T-helper 1 cell treated with Interleukin-12 subunit alpha and Interleukin-12 subunit beta and Interleukin-4 antibody, amounts not matched to agents 30 μg/mL and 1 μg/mL, for 36 hours (primary cell): Measurements from ENCODE around the gene CENPU.
A peak's percentile ranks its signal among the peaks of the same experiment; 100 is the strongest.
"Not testable (repeated sequence)": the region's sequence is repeated elsewhere in the genome, so short reads cannot be mapped to it uniquely, and the experiment has no call there.

ENCODE experiments used
- H3K27ac Mint-ChIP-seq: one replicate; pipeline ENCODE4 v1.8.0; 2021; ENCODE audit warnings: mild to moderate bottlenecking, mixed read lengths
- H3K27me3 Mint-ChIP-seq: one replicate; pipeline ENCODE4 v1.8.0; 2021; ENCODE audit warnings: low read depth, mixed read lengths
- H3K36me3 Mint-ChIP-seq: one replicate; pipeline ENCODE4 v1.8.0; 2021; ENCODE audit warnings: low read depth, mixed read lengths
- H3K4me1 Mint-ChIP-seq: one replicate; pipeline ENCODE4 v1.8.0; 2021; ENCODE audit warnings: low read depth, mixed read lengths
- H3K4me3 Mint-ChIP-seq: one replicate; pipeline ENCODE4 v1.8.0; 2021; ENCODE audit warnings: mild to moderate bottlenecking, moderate library complexity, mixed read lengths
- H3K9me3 Mint-ChIP-seq: one replicate; pipeline ENCODE4 v1.8.0; 2021; ENCODE audit warnings: mixed read lengths

CENPU gene, protein sequence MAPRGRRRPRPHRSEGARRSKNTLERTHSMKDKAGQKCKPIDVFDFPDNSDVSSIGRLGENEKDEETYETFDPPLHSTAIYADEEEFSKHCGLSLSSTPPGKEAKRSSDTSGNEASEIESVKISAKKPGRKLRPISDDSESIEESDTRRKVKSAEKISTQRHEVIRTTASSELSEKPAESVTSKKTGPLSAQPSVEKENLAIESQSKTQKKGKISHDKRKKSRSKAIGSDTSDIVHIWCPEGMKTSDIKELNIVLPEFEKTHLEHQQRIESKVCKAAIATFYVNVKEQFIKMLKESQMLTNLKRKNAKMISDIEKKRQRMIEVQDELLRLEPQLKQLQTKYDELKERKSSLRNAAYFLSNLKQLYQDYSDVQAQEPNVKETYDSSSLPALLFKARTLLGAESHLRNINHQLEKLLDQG

DNA sequence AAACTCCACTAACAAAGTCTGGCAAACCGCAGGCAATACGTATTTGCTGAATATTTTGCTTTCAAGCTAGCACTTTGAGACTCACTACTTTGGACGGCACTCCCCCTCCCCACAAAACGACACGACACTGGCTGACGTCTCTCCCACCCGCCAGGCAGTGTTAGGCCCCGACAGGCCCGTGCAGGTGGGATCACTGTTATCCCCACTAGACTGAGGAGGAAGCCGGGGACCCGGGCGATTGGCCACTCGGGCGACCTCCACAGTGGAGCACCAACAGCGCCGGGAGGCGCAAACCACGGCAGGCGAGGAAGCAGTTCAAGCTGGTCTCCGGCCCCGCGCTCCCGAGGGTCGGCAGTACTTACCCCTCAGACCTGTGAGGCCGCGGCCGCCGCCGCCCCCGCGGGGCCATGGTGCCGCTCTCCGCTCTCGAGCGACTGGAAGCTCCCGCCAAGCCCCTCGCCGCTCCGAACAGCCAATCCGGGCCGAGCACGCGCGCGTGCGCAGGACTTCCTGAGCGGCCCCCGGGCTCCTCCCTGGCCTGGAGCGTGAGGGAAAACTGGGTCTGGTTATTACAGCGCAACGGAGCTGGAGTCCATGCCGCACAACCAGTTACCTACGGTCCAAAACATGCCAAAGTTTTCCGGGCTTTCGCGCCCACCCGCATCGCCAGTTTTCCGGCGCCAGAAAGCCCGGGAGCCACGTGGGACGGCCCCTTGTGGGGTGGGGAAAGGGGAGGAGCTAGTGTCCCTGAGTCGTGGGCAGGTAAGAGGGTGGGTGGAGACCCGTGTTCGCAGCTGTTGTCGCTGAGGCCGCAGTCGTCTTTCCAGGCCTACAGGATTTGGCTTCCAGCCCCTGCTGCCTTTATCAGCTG lies at the start of gene CENPU:
Gene CENPU (minus strand): TSS at position 443 of the 871 bp plus-strand sequence. CDS start 34 bp downstream, at position 409.
- peaks cover 17% of the 10 kb centered on the region for H3K36me3 Mint-ChIP-seq
- H3K27me3 Mint-ChIP-seq: no peaks in the 10 kb centered on the region
- H3K9me3 Mint-ChIP-seq: no peaks in the 10 kb centered on the region
- peak within 1 kb of the TSS; percentile 94 for H3K27ac Mint-ChIP-seq
- H3K4me1 Mint-ChIP-seq: peaks cover 36% of the 10 kb centered on the region
- H3K4me3 Mint-ChIP-seq: peak within 1 kb of the TSS; percentile 98

DNA sequence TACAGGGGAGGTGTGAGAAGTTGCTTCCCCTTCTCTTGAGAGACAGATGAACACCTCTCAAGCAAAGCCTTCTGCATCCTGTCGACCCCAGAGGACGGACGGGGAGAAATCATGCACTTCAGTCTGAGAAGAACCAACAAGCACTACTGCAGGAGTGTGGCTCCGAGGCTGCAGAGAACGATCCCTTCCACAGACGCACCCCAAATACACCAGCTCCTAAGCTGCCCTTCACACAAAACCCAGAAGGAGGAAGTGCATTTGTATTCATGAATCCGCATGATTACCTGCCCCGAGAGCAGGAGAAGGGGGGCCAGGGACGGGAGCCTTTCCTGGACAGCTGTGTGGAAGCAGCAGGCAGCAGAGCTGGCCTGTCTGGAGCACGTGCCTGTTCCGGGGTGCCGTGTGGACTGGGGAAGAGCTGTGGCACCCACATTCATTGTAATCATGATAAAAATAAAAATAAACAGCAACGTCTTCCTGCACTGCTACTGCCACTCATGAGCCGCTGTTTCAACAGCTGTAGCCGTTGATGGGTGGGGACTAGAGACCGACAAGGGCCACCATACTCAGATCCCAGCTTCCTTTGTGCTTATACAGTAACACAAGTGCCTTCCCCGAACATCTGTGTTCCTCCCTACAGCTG lies 49.0 kb upstream of the CENPU start:
- Mint-ChIP-seq H3K9me3 (peaks cover 3% of the 10 kb centered on the region), H3K27me3 (no peaks in the 10 kb centered on the region), H3K4me1 (peaks cover 17% of the 10 kb centered on the region), H3K4me3 (no peak overlapping the region), H3K36me3 (peaks cover 35% of the 10 kb centered on the region), H3K27ac (peak overlapping the region; percentile 69)

DNA sequence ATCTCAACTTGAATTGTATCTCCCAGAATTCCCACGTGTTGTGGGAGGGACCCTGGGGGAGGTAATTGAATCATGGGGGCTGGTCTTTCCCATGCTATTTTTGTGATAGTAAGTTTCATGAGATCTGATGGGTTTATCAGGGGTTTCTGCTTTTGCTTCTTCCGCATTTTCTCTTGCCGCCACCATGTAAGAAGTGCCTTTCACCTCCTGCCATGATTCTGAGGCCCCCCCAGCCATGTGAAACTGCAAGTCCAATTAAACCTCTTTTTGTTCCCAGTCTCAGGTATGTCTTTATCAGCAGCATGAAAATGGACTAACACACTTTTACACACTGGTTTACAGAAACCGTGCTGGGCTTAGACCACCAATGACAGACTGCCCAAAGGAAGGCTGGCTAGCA lies 45.3 kb upstream of the CENPU start:
- H3K4me3 Mint-ChIP-seq, H3K27me3 Mint-ChIP-seq, H3K27ac Mint-ChIP-seq, H3K9me3 Mint-ChIP-seq: not testable (repeated sequence)
- H3K4me1 Mint-ChIP-seq: peaks cover 19% of the 10 kb centered on the region
- H3K36me3 Mint-ChIP-seq: peaks cover 33% of the 10 kb centered on the region

DNA sequence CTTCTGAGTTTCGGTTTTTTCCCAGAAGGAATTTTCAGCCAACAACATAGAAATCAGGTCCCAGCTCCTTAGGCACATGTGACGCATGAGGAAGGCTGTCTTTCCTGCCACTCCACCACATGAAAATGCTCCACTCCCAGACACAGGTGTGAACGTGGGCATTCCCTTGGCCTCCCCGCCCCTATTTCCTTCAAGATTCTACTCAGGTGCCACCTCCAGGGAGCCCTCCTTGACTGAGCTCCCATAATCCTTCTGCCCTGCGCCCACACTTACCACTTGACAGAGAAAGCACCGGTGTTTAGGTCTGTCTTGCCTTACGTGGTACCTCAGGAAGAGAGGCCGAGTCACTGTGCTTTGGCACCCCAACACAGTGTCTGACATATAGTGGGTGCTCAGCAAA lies 44.4 kb upstream of the CENPU start:
- Mint-ChIP-seq H3K27ac (no peak overlapping the region), H3K4me1 (peaks cover 14% of the 10 kb centered on the region), H3K36me3 (peaks cover 32% of the 10 kb centered on the region), H3K9me3 (peaks cover 3% of the 10 kb centered on the region), H3K27me3 (no peaks in the 10 kb centered on the region), H3K4me3 (no peak overlapping the region)

DNA sequence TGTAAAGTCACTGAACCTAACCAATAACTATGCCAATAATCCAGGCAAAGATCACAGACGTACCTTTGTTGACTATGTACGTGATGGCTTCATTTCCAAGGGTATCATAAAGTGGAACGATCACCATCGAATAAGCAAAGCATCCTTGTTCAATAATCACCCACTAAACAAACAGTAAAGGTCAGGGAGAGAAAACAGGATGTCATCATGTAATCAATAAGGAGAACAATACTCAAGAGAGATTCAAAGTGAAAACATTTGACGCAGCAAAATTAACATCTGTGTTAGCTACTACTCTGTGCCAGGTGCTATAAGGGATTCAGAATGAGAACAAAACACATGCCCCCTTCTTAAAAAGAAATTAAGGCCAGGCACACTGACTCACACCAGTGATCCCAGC lies 42.9 kb upstream of the CENPU start:
- peaks cover 3% of the 10 kb centered on the region for H3K9me3 Mint-ChIP-seq
- peak overlapping the region; percentile 19 for H3K27ac Mint-ChIP-seq
- peaks cover 21% of the 10 kb centered on the region for H3K36me3 Mint-ChIP-seq
- no peak overlapping the region for H3K4me3 Mint-ChIP-seq
- H3K27me3 Mint-ChIP-seq: no peaks in the 10 kb centered on the region
- peaks cover 4% of the 10 kb centered on the region for H3K4me1 Mint-ChIP-seq

DNA sequence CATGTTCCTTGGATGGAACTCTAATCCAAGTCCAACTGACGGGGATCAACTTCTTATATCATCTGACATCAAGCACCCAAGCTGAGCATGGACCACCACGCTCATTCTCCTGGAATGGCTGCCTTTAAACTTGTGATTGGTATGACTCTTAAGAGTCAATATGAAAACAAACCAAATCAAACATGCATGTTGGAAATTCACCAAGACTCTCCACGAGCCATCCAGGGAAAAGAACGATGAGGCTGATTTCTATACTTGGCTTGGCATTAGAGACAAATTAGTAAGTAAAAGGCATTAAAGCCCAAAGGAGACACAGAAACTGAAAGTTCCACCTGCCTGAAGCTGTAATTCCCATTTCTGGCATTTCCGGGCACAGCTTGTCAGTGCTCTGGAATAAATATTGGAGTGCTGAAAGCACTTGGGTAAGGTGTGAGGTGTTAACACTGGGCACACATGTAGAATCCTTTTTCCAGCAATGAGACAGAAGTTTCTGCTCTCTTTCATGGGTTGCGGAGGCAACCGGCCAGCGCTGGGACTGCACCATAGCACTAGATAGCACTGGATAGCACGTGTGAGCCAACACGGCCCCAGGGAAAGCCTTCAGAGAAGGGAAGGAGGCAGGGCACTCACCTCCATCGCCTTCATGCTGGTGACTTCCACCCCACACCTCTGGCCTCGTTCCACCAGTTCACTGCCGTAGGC lies 42.1 kb upstream of the CENPU start:
- Mint-ChIP-seq H3K9me3 (peaks cover 3% of the 10 kb centered on the region), H3K27ac (no peak overlapping the region), H3K27me3 (no peaks in the 10 kb centered on the region), H3K4me1 (peaks cover 4% of the 10 kb centered on the region), H3K4me3 (no peak overlapping the region), H3K36me3 (peaks cover 19% of the 10 kb centered on the region)

DNA sequence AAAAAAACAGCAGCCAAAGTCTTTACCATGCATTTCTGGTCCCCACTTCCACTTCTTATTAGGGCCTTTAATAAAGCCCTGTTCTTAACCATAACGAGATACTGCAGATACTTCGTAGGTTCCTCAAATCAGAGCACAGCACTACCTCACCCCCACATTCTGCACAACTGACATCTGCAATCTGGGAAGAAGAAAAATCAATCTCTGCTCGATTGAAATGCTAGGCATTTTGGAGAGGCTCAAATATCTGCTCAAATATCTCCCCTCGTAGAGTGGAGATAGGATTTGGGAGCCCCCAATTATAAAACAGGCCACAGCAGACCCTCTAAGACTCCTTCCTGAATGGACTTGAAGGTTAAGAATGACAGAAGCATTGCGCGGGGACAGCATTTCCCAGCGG lies 40.3 kb upstream of the CENPU start:
- peaks cover under 1% of the 10 kb centered on the region for H3K9me3 Mint-ChIP-seq
- H3K36me3 Mint-ChIP-seq: peaks cover 15% of the 10 kb centered on the region
- no peak overlapping the region for H3K4me3 Mint-ChIP-seq
- peaks cover 4% of the 10 kb centered on the region for H3K4me1 Mint-ChIP-seq
- H3K27ac Mint-ChIP-seq: no peak overlapping the region
- H3K27me3 Mint-ChIP-seq: no peaks in the 10 kb centered on the region

DNA sequence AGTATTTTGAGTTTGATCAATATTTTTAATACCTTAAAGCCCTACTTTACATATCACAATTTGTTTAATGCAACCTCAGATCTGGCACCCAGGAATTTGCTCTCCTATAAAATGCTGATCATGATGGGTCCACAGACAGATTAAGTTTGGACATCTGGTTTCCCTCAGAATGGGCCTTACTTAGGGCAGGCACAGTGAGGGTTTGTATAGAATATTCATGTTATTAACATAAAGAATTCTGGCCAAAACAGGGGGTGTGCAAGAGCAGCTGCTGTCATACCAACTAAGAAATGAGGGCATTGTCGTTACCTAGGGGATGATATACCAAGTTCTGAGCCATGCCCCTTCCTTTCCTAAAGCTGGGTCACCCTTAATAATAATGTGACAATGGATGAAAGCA lies 37.5 kb upstream of the CENPU start:
- Mint-ChIP-seq H3K4me3 (no peak overlapping the region), H3K4me1 (no peaks in the 10 kb centered on the region), H3K9me3 (no peaks in the 10 kb centered on the region), H3K27ac (no peak overlapping the region), H3K36me3 (peaks cover 17% of the 10 kb centered on the region), H3K27me3 (no peaks in the 10 kb centered on the region)

DNA sequence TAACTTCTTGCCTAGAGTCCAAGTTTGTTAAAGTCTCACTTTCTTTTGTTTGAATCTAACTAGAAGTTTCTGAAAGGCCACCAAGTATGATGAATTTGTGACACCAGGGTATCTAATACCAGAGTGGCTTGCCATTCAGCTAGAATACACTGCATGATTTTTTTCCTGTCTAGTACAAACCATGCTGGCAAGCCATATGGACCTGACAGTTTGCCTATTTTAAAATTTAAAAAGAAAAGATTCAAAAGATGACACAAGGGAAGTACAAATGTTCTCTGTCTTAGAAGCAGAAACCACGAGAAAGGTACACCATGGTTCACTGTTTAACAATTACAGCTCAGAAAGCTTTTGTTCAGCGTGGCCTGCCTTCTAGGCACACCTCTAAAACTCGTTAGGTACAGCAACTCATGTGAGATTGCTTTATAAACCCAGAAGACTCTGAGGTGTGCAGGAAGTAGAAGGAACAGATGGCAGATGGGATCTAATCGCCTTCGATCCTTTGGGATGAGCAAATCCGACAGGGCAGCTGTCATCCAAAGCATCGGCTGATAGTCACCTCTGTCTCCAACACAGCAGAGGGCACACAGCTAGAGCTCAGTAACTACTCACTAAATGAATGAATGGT lies 35.4 kb upstream of the CENPU start:
- Mint-ChIP-seq H3K36me3 (peaks cover 30% of the 10 kb centered on the region), H3K27ac (no peak overlapping the region), H3K4me1 (peaks cover 4% of the 10 kb centered on the region), H3K4me3 (no peak overlapping the region), H3K27me3 (no peaks in the 10 kb centered on the region), H3K9me3 (no peaks in the 10 kb centered on the region)

DNA sequence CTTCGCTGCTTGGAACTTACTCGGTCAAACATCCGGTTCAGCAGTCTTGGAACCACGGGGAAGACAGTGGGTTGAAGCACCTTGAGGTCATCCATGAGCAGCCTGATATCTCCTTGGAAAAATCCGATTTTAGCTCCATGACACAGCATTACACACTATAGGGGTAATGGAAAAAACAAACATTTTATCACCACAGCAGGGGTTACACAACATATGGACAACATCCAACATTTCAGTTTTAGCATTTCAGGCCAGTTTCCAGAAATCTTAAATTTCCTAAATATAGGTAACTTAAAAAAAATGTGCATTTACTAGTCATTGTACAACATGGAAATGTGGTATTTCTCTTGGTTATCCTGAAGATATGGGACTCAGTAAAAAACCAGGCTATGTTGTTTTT lies 34.4 kb upstream of the CENPU start:
- Mint-ChIP-seq H3K4me3 (no peak overlapping the region), H3K4me1 (peaks cover 8% of the 10 kb centered on the region), H3K9me3 (no peaks in the 10 kb centered on the region), H3K27ac (no peak overlapping the region), H3K27me3 (no peaks in the 10 kb centered on the region), H3K36me3 (peaks cover 33% of the 10 kb centered on the region)

DNA sequence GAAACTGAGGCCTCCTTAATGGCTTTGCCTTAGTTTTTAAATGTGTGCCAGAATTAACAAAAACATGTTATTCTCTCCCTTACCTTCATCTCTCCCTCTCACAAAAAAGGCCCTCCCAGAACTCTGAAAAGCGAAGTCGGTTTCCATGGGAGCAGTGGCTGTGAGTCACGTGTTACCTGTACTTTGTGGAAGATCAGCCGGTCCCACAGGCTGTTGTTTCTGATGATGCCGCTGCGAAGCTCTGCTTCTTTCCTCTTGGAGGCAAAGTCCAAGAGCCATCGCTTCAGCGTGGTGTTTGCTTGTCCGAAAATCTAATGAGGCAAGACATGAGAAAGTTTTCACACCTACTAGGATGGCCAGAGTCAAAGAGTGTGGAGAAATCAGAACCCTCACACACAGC lies 32.5 kb upstream of the CENPU start:
- peaks cover 18% of the 10 kb centered on the region for H3K4me1 Mint-ChIP-seq
- no peaks in the 10 kb centered on the region for H3K9me3 Mint-ChIP-seq
- no peak overlapping the region for H3K27ac Mint-ChIP-seq
- no peak overlapping the region for H3K4me3 Mint-ChIP-seq
- peaks cover 40% of the 10 kb centered on the region for H3K36me3 Mint-ChIP-seq
- no peaks in the 10 kb centered on the region for H3K27me3 Mint-ChIP-seq

DNA sequence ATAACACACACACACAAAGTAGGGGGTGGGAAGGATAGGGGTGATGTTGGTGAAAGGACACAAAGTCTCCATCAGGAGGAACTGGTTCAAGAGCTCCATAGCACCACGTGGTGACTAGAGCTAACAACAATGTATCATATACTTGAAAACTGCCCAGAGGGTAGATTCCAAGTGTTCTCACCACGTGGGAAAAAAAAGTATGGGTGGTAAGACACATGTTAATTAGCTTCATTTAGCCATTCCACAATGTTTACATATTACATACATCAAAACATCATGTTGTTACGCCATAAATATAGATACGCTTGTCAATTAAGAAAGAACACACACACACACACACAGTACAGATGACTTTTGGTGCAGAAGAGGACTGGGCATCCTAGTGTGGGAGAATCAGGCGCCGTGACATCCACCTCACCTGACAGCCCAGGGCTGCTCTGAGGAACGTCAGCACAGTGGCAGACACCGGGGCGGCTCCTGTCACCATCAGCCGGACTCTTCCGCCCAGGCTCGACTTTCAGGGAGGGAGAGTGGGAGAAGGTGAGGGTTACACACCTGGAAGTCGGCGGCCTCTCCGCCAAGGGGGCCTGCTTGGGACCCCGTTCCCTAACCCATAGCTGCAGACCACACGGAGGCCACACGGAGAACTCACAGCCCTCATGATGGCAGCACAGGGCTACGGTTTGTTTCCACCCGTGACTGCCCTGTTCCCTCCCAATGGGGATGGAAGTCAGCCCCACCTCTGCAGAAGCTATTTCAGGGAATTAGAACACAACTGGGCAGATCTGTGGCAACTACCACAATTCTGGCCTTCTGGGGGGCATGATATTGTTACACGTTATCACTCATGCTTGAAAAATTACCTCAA lies 31.8 kb upstream of the CENPU start:
- Mint-ChIP-seq H3K9me3 (no peaks in the 10 kb centered on the region), H3K36me3 (peaks cover 44% of the 10 kb centered on the region), H3K27ac (no peak overlapping the region), H3K27me3 (no peaks in the 10 kb centered on the region), H3K4me1 (peaks cover 19% of the 10 kb centered on the region), H3K4me3 (no peak overlapping the region)

DNA sequence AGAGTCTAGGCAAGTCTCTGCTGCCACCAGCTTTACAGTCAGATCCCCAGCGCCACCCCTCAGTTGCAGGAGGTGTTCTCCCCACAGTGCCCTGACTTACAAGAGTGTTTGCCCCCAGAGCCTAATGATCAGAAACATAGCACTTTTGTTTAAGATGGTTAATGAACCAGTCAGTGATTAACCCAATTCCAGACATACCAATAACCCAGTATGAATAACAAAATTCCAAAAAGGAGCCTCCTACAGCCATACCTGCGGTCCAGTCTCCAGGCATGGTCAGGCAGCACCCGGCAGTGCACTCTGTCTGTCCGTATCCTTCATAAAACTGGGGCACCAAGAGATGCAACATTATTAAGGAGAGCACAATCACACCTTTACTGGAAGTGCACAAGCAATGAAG lies 30.7 kb upstream of the CENPU start:
- Mint-ChIP-seq H3K27me3 (no peaks in the 10 kb centered on the region), H3K36me3 (peaks cover 50% of the 10 kb centered on the region), H3K4me1 (peaks cover 23% of the 10 kb centered on the region), H3K4me3 (no peak overlapping the region), H3K9me3 (no peaks in the 10 kb centered on the region), H3K27ac (no peak overlapping the region)
